ENCODE results near the gene CNNM4. TPM values are rescaled to one million over a fixed set of nuclear protein-coding genes. Genes with fewer than 3 reads are reported as not detected.

The CNNM4 gene
- total and polyA plus RNA-seq, 2 of the 4 experiments (the other 2 are of a cell fraction) = 2.0 to 4.1 TPM

GRCh38 chr2:96730212-96730611, 30.5 kb upstream of the CNNM4 start:
- Histone ChIP-seq H2BK15ac (ENCODE audit: low read depth, low read length) (no peak overlapping the region), H3K56ac (ENCODE audit: extremely low read depth, insufficient read depth, low read length) (no peak overlapping the region), H3K36me3 (ENCODE audit: control insufficient read depth, insufficient read depth, low read length) (peaks cover 43% of the 10 kb centered on the region), H3K9ac (ENCODE audit: low read depth, low read length) (no peak overlapping the region), H3K79me1 (ENCODE audit: low read depth in 1 of 2, low read length in 2 of 2) (peaks cover 5% of the 10 kb centered on the region in 2 experiments; a peak in 2 of 4 replicates), H3K14ac (replicated peaks; ENCODE audit: low read depth, low read length) (no peak overlapping the region), H3K4me3 (ENCODE audit: insufficient read depth, low read depth, low read length) (no peak overlapping the region), H4K5ac (ENCODE audit: low read depth, low read length) (no peak overlapping the region), H2BK5ac (ENCODE audit: low read depth, low read length, poor library complexity, severe bottlenecking) (no peak overlapping the region), H2AK5ac (ENCODE audit: low read depth, low read length) (no peak overlapping the region), H3K4ac (ENCODE audit: low read depth, low read length) (no peak overlapping the region), H2AK9ac (replicated peaks; ENCODE audit: low read depth, low read length, poor library complexity) (no peak overlapping the region), H3K27ac (ENCODE audit: insufficient read depth, low read length) (no peak overlapping the region), H2AFZ (replicated peaks; ENCODE audit: low read length, poor library complexity) (no peak overlapping the region), H3K18ac (ENCODE audit: low read depth, low read length) (no peak overlapping the region), H4K20me1 (ENCODE audit: insufficient read depth, low read length) (no peaks in the 10 kb centered on the region), H3K9me1 (ENCODE audit: insufficient read depth, low read length) (no peaks in the 10 kb centered on the region), H4K8ac (ENCODE audit: low read depth in 2 of 2, low read length in 2 of 2) (no peak overlapping the region), H3K27me3 (ENCODE audit: control insufficient read depth, insufficient read depth, low read length) (no peaks in the 10 kb centered on the region), H4K91ac (ENCODE audit: insufficient read depth, low read depth, low read length) (no peak overlapping the region), H3K23ac (ENCODE audit: low read depth, low read length) (no peak overlapping the region), H2BK120ac (ENCODE audit: low read depth, low read length) (no peak overlapping the region), H3K9me3 (ENCODE audit: control insufficient read depth, insufficient read depth, low read length) (no peaks in the 10 kb centered on the region), H2BK20ac (ENCODE audit: low read depth, low read length) (no peak overlapping the region), H3K4me2 (ENCODE audit: low read depth, low read length) (no peak overlapping the region), H3K4me1 (ENCODE audit: control insufficient read depth, insufficient read depth, low read length) (peaks cover 2% of the 10 kb centered on the region; the same call in 1 of the 2 replicates)
- POLR2A ChIA-PET (ENCODE audit: unreplicated experiment) = no interaction called here
- DNase-seq = peak; percentile 56
- intact Hi-C loops (cut with micrococcal nuclease) (no loop called here), dilution Hi-C loops (cut with HindIII; ENCODE audit: low sequenced_read_pairs, unreplicated experiment) (no loop called here), in situ Hi-C loops (cut with MboI; ENCODE audit: low sequenced_read_pairs) (no loop called here)
- CTCF ChIA-PET = no interaction called here
- no CpG with 5 or more reads among the region's 2 CpGs for WGBS, 2 experiments (ENCODE audit: extremely low coverage in 2 of 2, insufficient read length in 1 of 2)
- ATAC-seq (ENCODE audit: low read depth) = peak; percentile 65
- BruUV-seq (replicated peaks) = no TSS peak
- TF ChIP-seq MXI1 (IDR thresholded peaks at IDR 0.05; ENCODE audit: borderline replicate concordance, low read depth, low read length) = no peak
- TF ChIP-seq CHD1 (IDR thresholded peaks at IDR 0.05; ENCODE audit: low read depth, low read length) = no peak
- no peak for TF ChIP-seq ELK1 (IDR thresholded peaks at IDR 0.05; ENCODE audit: borderline replicate concordance, low read depth, low read length)
- no peak for TF ChIP-seq CTCF (conservative IDR thresholded peaks at IDR 0.05; ENCODE audit: low read depth, low read length)
- no peak for TF ChIP-seq RFX5 (IDR thresholded peaks at IDR 0.05; ENCODE audit: low read depth, low read length)
- TF ChIP-seq RCOR1 (IDR thresholded peaks at IDR 0.05; ENCODE audit: insufficient replicate concordance, low read length) = no peak
- TF ChIP-seq NFE2L2 (IDR thresholded peaks at IDR 0.05; ENCODE audit: low read depth, low read length) = no peak
- TF ChIP-seq USF2 (IDR thresholded peaks at IDR 0.05; ENCODE audit: low read depth, low read length) = no peak
- no peak for TF ChIP-seq RAD21 (IDR thresholded peaks at IDR 0.05; ENCODE audit: low read length)
- TF ChIP-seq CEBPB (IDR thresholded peaks at IDR 0.05; ENCODE audit: low read depth, low read length) = no peak
- TF ChIP-seq MAFK (IDR thresholded peaks at IDR 0.05; ENCODE audit: low read depth, low read length) = no peak
- no peak for TF ChIP-seq POLR2A (IDR thresholded peaks at IDR 0.05; ENCODE audit: low read depth, low read length)
- TF ChIP-seq FOS (IDR thresholded peaks at IDR 0.05; ENCODE audit: low read depth, low read length) = no peak
- no peak for TF ChIP-seq MAZ (IDR thresholded peaks at IDR 0.05; ENCODE audit: borderline replicate concordance, low read depth, low read length)
- TF ChIP-seq SMC3 (IDR thresholded peaks at IDR 0.05; ENCODE audit: low read depth, low read length) = no peak
- no peak for TF ChIP-seq BHLHE40 (IDR thresholded peaks at IDR 0.05; ENCODE audit: low read depth, low read length)
